GM18526 (cell line): ENCODE data around the gene RABEP1.

Experiments
- POLR2A ChIP-seq: IDR thresholded peaks from 3 replicates; pipeline ENCODE4 v1.6.1; 2011; ENCODE audit not compliant: insufficient read length; ENCODE audit errors: extremely low read depth

The RABEP1 gene

DNA sequence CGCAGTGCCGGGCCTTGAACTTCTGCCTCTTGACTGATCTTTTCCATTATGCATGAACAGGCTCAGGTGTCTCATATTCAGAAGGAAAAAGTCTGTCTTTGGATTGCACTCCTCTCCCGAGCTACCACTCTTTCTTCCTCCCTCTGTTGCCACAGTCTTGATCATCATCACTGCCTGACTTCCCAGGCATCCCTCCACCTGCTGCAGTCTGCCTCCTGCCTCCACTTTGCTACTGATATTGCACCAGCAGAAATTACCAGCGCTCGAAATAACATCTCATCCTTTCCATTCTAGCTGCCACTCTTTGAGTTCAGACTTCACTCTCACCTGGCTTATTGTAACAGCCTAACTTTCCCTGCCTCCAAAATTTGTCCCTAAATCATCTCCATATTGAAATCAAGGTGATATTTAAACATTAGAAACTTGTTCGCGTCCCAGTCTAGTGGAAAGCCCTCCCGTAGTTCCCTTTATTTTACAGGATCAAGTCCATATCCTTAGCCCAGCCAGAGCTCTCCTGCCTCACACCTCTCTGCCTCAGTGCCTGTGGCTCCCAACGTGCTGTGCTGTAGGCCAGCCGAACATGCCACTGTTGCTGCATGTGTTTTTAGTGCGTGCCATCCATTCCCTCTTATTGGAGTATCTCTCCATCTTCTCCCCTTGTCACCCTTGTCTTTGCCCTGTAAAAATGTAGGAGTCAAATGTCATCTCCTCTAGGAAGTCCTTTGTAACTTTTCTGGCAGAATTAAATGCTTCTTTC lies 97.4 kb downstream of the RABEP1 start:
- no peak for TF ChIP-seq POLR2A

DNA sequence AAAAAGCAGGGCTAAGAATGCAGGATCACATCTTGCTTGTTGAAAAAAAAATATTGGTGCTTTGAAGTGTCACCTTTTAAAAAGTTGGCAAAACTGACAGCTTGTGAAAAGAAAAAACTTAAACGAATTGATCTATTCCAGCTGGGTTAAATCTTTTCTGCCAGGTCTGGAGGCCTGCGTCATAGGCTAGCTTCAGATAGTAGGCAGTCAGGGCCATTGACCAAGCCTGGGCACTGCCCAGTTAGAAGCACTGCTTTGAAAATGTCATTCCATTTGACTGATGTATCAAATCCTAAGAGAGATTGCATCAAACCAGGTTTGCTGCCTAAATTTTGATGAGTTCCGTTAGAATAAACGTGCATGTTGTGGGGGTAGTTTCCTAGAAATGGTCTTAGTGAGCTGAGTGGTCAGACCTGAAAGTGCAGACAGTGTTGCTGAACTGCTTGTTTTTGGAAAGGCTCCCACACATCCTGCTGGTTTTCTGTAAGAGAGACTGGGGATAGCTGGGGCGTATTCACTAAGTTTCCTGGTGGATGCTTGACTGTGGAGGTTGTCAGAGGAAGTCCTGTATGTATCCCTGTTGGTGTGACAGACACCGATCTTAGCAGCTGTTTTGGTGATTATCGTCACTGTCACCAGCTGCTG lies 98.5 kb downstream of the RABEP1 start:
- TF ChIP-seq POLR2A = no peak

DNA sequence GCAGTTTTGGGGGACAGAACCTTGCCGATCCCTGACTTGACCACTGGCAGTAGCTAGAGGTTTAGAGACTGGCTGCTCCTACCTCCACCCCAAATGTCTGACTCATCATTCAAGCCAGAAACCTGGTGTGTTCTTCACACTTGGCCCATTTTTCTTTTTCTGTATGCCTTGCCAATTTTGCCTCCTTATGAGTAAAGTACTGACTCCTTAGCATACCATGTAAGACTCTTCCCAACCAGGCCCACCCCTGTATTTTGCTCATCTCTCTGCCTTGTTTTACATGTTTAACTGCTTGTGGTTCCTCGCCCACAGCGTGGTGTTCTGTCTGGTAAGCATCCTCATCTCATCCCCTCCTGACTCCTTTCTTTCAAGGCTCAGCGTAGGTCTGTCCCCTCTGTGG lies 99.5 kb downstream of the RABEP1 start:
- TF ChIP-seq POLR2A = no peak

DNA sequence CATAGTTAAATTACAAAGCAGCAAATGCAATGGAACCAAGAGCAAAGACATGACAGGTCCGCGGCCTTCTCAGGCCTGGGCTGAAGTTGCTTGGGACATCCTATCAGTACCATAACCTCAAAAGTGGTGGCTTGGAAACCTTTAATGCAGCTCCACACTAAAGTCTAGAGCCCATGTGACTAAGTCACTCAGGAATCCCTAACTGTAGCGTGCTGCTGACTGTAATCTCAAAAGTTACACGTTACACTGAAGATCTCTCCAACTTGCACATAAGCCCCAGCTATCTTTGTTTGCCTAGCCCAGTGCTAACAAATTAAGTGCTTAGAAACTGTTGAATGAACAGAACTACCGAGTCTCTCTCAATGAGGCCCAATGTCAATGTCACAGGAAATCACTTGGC lies 109.6 kb downstream of the RABEP1 start:
- no peak for TF ChIP-seq POLR2A

DNA sequence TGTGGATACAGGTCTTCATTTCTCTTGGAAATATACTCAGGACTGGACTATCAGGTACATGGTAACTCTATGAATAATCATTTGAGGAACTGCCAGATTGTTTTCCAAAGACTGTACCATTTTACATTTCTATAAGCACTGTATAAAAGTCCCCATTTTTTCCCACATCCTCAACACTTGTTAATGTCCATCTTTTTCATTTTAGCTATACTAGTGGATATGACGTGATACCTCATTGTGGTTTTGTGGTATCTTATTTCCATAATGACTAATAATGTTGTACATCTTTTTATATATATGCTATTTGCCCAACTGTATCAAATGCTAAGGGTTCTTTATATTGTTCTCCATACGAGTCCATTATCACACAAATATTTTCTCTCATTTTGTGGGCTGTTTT lies 114.5 kb downstream of the RABEP1 start:
- TF ChIP-seq POLR2A = no peak

DNA sequence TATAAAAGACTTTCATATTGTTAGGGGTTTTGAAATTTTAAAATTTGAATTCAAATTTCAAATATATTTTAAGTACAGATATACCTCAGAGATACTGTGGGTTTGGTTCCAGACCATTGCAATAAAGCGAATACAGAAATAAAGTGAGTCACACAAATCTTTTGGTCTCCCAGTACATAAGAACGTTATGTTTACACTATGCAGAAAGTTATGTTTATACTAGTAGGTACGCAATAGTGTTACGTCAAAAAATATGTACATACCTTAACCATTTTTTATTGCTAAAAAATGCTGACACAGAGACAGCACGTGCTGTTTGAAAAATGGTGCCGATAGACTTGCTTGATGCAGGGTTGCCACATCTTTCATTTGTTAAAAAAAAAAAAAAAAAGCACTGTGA lies 117.7 kb downstream of the RABEP1 start:
- TF ChIP-seq POLR2A = no peak

DNA sequence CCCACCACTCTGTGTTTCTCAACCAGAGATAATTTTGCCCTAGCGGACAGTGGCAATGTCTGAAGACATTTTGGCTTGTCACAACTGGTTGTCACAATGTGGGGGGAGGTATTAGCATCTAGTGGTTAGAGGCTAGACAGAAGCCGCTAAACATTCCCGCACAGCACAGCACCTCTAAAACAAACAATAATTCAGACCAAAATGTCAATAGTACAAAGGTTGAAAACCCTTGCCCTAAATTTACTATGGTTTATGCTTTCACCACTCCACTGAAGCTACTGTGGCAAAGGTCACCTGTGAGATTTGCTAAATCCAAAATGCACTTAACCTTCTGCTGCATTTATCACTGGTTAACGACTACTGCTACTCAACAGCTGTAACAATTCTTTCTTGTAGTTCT lies 123.3 kb downstream of the RABEP1 start:
- TF ChIP-seq POLR2A = no peak

DNA sequence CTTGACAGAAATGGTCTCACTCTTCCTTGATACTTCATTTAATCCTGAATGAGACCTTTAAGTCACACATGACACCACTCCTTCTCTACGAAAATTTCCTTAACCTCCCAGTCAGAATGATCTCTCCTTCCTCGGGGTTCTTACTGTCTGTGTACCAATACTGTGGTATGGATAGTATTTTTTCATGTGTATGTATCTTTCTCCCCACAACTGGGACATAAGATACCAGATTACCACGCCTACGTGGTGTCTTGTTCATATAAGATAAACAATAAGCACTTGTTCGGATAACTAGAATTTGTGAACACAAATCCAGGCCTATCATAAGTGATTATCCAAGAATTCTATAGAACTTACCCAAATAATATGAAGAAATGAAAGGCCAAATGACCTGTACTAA lies 126.1 kb downstream of the RABEP1 start:
- TF ChIP-seq POLR2A = no peak

DNA sequence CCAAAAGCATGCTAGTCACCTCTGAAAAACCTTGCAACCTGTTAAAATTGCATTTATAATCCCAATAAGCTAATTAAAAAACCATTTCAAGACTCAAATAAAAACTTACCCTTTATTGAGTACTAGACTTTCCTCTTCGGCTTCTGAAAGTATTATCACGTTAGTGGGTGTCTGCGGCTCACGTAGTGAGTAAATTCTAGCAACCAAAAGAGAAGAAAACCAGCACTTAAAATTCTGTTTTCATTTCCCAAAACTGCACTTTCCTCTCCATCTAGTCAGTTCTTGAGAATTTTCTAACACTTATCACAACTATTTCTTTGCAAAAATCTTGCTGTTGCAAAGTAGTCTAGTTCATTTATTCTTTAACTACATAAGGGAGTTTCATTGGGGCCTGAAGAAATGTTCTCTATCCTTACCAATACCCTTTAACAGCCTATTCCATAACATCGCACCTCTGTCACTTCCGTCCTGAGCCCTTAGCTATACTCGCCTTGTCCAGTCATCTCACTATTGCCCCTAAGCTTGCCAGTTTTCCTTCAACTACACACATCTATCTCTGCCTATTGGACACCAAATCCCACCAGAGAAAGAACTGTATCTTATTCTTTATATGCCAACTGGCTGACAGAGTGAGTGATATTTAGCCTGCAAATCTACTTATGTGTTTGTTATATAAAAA lies 128.6 kb downstream of the RABEP1 start:
- TF ChIP-seq POLR2A = no peak

DNA sequence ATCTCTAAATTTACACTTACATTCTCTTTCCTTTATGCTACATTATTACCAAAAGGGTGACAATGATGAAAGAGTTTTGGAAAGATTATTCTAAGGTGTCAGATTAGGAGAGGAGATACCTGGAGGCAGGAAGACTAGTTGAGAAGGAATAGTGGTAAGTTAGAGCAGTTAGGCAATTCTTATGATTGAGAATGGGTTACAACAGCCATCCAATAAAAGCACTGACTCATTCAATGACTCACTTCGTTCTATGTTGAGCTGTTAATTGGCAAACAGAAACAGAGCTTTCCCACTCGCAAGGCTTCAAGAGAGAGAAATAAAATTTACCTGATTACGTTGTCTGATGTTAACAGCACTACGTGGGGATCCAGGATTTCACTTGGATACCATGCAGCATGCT lies 131.6 kb downstream of the RABEP1 start:
- TF ChIP-seq POLR2A = no peak

DNA sequence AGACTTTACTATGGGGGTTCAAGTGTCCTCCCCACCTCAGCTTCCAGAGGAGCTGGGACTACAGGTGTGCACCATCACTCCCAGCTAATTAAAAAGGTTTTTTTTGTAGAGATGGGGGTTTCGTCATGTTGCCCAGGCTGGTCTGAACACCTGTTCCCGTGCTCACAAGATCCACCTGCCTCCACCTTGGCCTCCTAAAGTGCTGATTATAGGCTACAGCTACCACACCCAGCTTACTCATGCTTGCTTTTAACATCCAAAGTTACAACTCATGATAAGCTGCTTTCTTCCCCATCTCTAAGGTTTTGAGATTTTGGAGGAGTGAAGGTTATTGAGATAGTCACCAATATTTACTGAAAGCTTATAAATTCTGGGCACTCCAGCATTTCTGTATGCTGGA lies 134.8 kb downstream of the RABEP1 start:
- no peak for TF ChIP-seq POLR2A

DNA sequence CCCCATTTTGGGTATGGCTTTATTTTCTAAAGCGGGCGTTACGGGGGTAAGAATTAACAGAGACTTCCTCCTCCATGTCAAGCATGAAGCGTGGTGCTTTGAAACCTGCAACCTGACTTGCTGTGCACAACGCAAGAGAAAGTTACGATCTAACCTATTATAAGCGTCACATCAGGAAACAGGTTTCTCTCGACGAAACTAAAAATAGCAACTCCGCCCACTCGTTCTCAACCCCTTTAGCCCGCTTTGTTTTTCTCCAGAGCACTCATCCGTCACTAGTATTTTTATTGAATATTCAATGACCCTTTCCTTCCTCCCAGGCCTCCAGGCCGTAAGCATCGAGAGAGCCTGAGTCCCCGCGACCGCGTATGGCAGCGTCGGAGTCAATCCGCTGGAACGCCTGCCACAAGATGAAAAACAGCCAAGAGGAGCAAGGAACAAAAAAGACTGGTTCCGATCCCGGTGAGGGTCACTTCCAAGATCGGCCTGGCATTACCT lies 136.8 kb downstream of the RABEP1 start:
- TF ChIP-seq POLR2A = no peak

DNA sequence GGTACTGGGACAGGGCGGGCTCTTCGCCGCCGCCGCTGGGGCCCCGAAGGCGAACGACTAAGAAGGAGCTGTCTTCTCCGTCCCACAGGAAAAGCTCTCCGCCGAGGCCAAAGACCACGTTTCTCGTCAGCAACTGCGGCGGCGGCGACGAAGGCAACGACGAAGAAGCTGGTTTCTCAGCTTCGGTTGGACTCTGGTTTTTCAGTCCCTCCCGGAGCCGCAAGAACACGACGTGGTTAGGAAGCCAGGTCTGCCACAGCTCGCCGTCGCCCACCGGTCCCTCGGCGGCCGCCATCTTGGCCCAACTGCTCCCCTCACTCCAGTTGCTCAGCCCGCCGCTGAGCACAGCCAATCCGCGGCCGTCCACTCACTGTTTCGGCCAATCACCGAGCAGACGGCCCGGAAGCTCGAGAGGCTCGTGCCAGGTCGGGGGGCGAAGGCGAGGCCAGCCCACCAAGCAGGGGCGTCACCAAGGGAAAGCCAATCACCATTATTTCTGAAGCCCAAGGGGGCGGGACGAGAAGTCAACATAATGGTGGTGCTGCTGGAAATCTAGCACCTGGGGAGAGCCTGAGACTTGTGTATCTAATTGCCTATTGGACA lies 137.4 kb downstream of the RABEP1 start, which contains the start of gene NUP88:
TSS of gene NUP88 (minus strand) at position 307 of the 603 bp plus-strand sequence. CDS start at position 295, 12 bp downstream.
- TF ChIP-seq POLR2A = peak; percentile 93

DNA sequence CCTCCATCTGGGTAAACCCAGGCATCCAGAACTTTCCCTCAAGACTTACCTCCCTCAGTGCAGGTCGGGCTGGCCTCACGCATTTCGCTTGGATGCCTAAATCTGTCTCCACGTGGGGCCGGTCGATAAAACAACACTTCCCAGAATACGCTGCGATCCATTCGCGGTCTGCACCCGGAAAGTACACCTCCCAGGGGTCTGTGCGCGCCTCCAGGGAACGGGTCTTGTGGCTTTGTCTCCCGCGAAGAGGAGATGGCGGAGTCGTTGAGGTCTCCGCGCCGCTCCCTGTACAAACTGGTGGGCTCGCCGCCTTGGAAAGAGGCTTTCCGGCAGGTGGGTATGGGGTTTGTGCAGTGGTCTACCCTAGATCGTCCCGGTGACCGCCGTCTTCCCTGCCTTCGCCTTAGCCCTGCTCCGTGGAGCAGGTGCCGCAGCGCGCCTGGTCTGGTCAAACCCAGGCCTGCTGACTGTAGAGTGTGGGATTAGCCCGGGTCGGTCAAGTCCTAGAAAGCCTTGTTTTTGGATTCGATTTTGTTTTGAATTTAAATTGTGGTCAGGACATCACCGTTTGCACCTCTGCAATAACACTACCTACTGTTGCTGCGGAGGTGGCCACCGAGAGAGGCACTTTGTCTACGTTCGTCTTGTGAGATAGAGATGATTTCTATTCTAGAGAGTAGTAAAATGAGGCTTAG lies 138.0 kb downstream of the RABEP1 start, which contains the start of gene RPAIN:
TSS of gene RPAIN (plus strand) at position 224 of the 695 bp plus-strand sequence. CDS start at position 253, 29 bp downstream.
- TF ChIP-seq POLR2A = peak; percentile 87

DNA sequence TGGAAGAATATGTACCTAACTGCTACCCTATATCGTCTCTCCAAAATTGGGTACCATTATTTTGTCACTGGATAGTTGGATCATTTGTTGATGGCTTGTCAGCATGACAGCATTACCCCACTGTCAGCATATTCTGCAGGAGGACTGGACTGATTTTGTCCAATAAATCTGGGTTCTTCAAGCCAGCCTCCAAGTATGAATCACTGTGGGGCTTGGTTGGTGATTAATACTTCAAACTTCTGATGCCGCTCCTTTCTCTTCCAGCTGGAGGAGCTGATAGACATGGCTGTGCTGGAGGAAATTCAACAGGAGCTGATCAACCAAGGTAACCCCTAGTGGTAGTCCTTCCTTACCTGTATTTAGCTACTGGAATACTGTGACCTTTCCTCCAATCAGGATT lies 140.4 kb downstream of the RABEP1 start:
- no peak for TF ChIP-seq POLR2A
